ENCODE data around the gene IQCF2.

DNA sequence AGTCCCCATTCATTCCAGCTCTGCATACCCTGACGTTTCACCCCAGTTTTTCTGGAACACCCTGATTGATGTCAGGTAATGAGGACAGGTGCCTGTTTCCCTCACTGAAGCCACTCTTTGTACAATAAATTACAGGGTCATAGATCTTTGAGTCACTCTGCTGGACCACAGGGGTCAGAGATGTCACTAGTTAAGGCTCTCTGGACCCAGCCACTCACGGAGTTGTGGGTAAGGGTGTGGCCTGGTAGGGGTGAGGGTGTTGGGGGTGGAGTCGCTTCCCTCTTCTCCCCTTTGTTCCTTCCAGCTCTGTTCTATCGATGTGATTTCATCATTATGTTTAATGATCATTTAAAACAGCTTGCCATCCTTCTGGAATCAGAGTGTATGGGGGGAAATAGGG lies 13.5 kb downstream of the IQCF2 start:
- TF ChIP-seq EZH2 (IDR thresholded peaks at IDR 0.05; ENCODE audit: borderline replicate concordance, insufficient read depth, low read depth, low read length, poor library complexity, severe bottlenecking) = no peak
- TF ChIP-seq, protein P1, sequence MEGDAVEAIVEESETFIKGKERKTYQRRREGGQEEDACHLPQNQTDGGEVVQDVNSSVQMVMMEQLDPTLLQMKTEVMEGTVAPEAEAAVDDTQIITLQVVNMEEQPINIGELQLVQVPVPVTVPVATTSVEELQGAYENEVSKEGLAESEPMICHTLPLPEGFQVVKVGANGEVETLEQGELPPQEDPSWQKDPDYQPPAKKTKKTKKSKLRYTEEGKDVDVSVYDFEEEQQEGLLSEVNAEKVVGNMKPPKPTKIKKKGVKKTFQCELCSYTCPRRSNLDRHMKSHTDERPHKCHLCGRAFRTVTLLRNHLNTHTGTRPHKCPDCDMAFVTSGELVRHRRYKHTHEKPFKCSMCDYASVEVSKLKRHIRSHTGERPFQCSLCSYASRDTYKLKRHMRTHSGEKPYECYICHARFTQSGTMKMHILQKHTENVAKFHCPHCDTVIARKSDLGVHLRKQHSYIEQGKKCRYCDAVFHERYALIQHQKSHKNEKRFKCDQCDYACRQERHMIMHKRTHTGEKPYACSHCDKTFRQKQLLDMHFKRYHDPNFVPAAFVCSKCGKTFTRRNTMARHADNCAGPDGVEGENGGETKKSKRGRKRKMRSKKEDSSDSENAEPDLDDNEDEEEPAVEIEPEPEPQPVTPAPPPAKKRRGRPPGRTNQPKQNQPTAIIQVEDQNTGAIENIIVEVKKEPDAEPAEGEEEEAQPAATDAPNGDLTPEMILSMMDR (IDR thresholded peaks at IDR 0.05) = no peak
